Panc1 (cell line): ENCODE measurements around the gene OGA. TPM values are rescaled to one million over a fixed set of nuclear protein-coding genes. Genes with fewer than 3 reads are reported as not detected.

Source experiments
- ATAC-seq: fragments of 200-7000 bp; cut with Tn5 transposase; 2 replicates; pipeline ENCODE4 v1.9.1; 2020; ENCODE audit warnings: mild to moderate bottlenecking, moderate library complexity
- BruUV-seq: library from RNA; stranded (reverse); fragments of 400-500 nt; replicated peaks from 2 replicates; lab custom pipeline; 2021; lab: Mats Ljungman, UMichigan
- CTCF ChIA-PET: fragments of 300-600 bp; sonication (Branson Sonifier 250); formaldehyde crosslinking; loops from one replicate; lab custom pipeline; 2022; ENCODE audit warnings: antibody characterized with exemption; lab: Charles Lee
- POLR2A ChIA-PET: fragments of 300-600 bp; sonication (Branson Sonifier 250); formaldehyde crosslinking; loops from one replicate; lab custom pipeline; 2022; ENCODE audit warnings: antibody characterized with exemption; lab: Charles Lee
- DNase-seq: peaks from one replicate; pipeline ENCODE4 v3.0.0-alpha.2; 2010; ENCODE audit warnings: low read depth, low spot score
- H3K27ac ChIP-seq: 2 replicates; pipeline ENCODE4 v1.5.1; 2011; ENCODE audit warnings: mild to moderate bottlenecking, low read length, inconsistent platforms
- H3K27me3 ChIP-seq: fragments of 200-500 bp; sonication (Bioruptor generic); 2 replicates; pipeline ENCODE4 v1.6.0; 2014; ENCODE audit warnings: low read length, inconsistent platforms; ENCODE audit not compliant: control insufficient read depth, insufficient read depth
- H3K36me3 ChIP-seq: fragments of 200-500 bp; sonication (Bioruptor generic); 2 replicates; pipeline ENCODE4 v1.5.1; 2014; ENCODE audit warnings: inconsistent platforms, mild to moderate bottlenecking, low read length, moderate library complexity; ENCODE audit not compliant: control insufficient read depth, insufficient read depth
- H3K4me1 ChIP-seq: 2 replicates; pipeline ENCODE4 v1.5.1; 2011; ENCODE audit warnings: inconsistent platforms, mild to moderate bottlenecking, low read length, moderate library complexity; ENCODE audit not compliant: control insufficient read depth, insufficient read depth
- H3K4me3 ChIP-seq, 2 experiments: 2 replicates each; pipeline ENCODE4 v1.5.1; 2011 to 2012; ENCODE audit warnings: low read depth in 2 of 2, low read length in 2 of 2, mild to moderate bottlenecking in 2 of 2, inconsistent platforms in 1 of 2, moderate library complexity in 1 of 2
- H3K9me3 ChIP-seq: fragments of 200-500 bp; sonication (Bioruptor generic); 2 replicates; pipeline ENCODE4 v1.5.1; 2014; ENCODE audit warnings: low read depth, mild to moderate bottlenecking, inconsistent platforms, low read length, moderate library complexity; ENCODE audit not compliant: control insufficient read depth, insufficient read depth
- CTCF ChIP-seq: fragments of 450-650 bp; IDR thresholded peaks from 2 replicates; pipeline ENCODE4 v1.5.1; 2017; ENCODE audit warnings: mild to moderate bottlenecking
- POLR2AphosphoS5 ChIP-seq: IDR thresholded peaks from 2 replicates; pipeline ENCODE4 v1.6.1; 2012; ENCODE audit warnings: mild to moderate bottlenecking, low read depth, low read length, moderate library complexity
- SIN3A ChIP-seq: IDR thresholded peaks from 2 replicates; pipeline ENCODE4 v1.6.1; 2012; ENCODE audit warnings: low read depth, mild to moderate bottlenecking, low read length, moderate library complexity, borderline replicate concordance; ENCODE audit not compliant: insufficient read depth
- TCF7L2 ChIP-seq: IDR thresholded peaks from 2 replicates; pipeline ENCODE4 v1.6.1; 2011; ENCODE audit warnings: mild to moderate bottlenecking, low read depth, low read length, inconsistent platforms
- in situ Hi-C: cut with HindIII; loops from 2 replicates; pipeline ENCODE4 v1.10.0; 2016; ENCODE audit warnings: low sequenced_read_pairs, low pct_unique_long_range_greater_than_20kb
- intact Hi-C: fragments of 100-400 bp; cut with micrococcal nuclease; formaldehyde crosslinking; loops from one replicate; pipeline ENCODE4 v1.10.0; 2022; ENCODE audit not compliant: unreplicated experiment
- total RNA-seq: library from RNA; stranded (reverse); gene quantifications from one replicate; pipeline ENCODE4 v1.2.1, GENCODE V29; 2021; ENCODE audit not compliant: unreplicated experiment
- TF ChIP-seq, protein P1 (sequence below), 2 experiments: IDR thresholded peaks; 2 replicates each; pipeline ENCODE4 v1.6.1; 2011 to 2012; ENCODE audit warnings: low read depth in 2 of 2, control low read depth in 1 of 2, low read length in 1 of 2, mild to moderate bottlenecking in 1 of 2, moderate library complexity in 1 of 2; ENCODE audit not compliant: insufficient read depth in 1 of 2

OGA gene
- total RNA-seq, 1 experiment from 2014 or later, result 117 TPM

GRCh38 chr10:101843032-101844021 is 25.1 kb upstream of the OGA start, which contains the start of gene KCNIP2:
KCNIP2 (minus strand) TSS chr10:101843800; CDS start chr10:101843568, 232 bp downstream.
- Histone ChIP-seq H3K4me1 (peaks cover 5% of the 10 kb centered on the region; the same call in 1 of the 2 replicates), H3K27me3 (no peaks in the 10 kb centered on the region), H3K27ac (no peak within 1 kb of the TSS), H3K36me3 (no peaks in the 10 kb centered on the region), H3K9me3 (no peaks in the 10 kb centered on the region), H3K4me3 (peak within 1 kb of the TSS in 1 of 2 experiments; percentile 13; a peak in 1 of 4 replicates)
- CTCF ChIA-PET, result interaction anchor here (0.6 kb wide), 1 partner anchor 132 kb away, joined by 3 read pairs; no protein-coding TSS in a partner anchor
- ATAC-seq (no peak), DNase-seq (no peak)
- POLR2A ChIA-PET, result no interaction called here
- no peak for TF ChIP-seq SIN3A
- no peak for TF ChIP-seq POLR2AphosphoS5
- TF ChIP-seq, protein P1, sequence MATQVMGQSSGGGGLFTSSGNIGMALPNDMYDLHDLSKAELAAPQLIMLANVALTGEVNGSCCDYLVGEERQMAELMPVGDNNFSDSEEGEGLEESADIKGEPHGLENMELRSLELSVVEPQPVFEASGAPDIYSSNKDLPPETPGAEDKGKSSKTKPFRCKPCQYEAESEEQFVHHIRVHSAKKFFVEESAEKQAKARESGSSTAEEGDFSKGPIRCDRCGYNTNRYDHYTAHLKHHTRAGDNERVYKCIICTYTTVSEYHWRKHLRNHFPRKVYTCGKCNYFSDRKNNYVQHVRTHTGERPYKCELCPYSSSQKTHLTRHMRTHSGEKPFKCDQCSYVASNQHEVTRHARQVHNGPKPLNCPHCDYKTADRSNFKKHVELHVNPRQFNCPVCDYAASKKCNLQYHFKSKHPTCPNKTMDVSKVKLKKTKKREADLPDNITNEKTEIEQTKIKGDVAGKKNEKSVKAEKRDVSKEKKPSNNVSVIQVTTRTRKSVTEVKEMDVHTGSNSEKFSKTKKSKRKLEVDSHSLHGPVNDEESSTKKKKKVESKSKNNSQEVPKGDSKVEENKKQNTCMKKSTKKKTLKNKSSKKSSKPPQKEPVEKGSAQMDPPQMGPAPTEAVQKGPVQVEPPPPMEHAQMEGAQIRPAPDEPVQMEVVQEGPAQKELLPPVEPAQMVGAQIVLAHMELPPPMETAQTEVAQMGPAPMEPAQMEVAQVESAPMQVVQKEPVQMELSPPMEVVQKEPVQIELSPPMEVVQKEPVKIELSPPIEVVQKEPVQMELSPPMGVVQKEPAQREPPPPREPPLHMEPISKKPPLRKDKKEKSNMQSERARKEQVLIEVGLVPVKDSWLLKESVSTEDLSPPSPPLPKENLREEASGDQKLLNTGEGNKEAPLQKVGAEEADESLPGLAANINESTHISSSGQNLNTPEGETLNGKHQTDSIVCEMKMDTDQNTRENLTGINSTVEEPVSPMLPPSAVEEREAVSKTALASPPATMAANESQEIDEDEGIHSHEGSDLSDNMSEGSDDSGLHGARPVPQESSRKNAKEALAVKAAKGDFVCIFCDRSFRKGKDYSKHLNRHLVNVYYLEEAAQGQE (IDR thresholded peaks at IDR 0.05; ENCODE audit: insufficient read depth in 1 of 2, low read depth in 2 of 2, low read length in 1 of 2), result no peak
- TF ChIP-seq CTCF, result no peak; the same call in 1 of the 2 replicates
- TF ChIP-seq TCF7L2, result no peak
- intact Hi-C loops (no loop called here), in situ Hi-C loops (no loop called here)
- BruUV-seq, result no TSS peak

DNA sequence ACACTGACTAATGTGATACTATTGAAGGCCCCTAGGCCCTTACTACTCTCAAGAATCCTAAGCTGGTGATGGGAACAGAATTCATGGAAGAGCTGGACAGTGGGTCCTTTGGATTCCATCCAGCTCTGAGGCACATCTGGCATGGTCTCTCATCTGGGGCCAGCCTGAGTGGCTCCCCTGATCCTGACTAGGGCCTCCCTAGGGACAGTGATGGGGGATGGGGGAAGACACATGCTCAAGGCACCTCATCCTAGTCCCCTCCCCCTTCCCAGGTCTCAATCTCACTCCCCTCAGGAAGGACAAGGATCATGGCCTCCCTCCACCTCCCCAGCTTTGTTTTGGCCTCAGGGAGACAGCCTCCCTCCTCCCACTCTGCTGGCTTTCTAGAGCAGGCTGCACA is 23.6 kb upstream of the OGA start:
- no peak overlapping the region for H3K4me3 ChIP-seq
- DNase-seq (no peak), ATAC-seq (no peak)
- no peak overlapping the region for H3K27ac ChIP-seq
- H3K9me3 ChIP-seq, result no peaks in the 10 kb centered on the region
- in situ Hi-C loops, result no loop called here
- ChIA-PET CTCF (interaction anchor here (0.5 to 2.6 kb wide), 9 partner anchors 10 to 231 kb away, joined by 3 to 48 read pairs (median 4); no protein-coding TSS in a partner anchor), POLR2A (no interaction called here)
- H3K27me3 ChIP-seq, result no peaks in the 10 kb centered on the region
- peaks cover 5% of the 10 kb centered on the region; the same call in 1 of the 2 replicates for H3K4me1 ChIP-seq
- BruUV-seq, result no TSS peak
- intact Hi-C loops, result loop anchor here (2.0 kb wide), 2 partner anchors 47 to 231 kb away; no protein-coding TSS in a partner anchor
- TF ChIP-seq, protein P1 (IDR thresholded peaks at IDR 0.05; ENCODE audit: insufficient read depth in 1 of 2, low read depth in 2 of 2, low read length in 1 of 2), result no peak
- TF ChIP-seq TCF7L2 (no peak), CTCF (no peak), SIN3A (no peak)
- H3K36me3 ChIP-seq, result no peaks in the 10 kb centered on the region
